Endothelial cell of umbilical vein (primary cell): ENCODE data around the gene RRAS. TPM values are rescaled to one million over a fixed set of nuclear protein-coding genes. Genes with fewer than 3 reads are reported as not detected.

ENCODE experiments used
- BruUV-seq: library from RNA; stranded (reverse); fragments of 400-500 nt; replicated peaks from 2 replicates; lab custom pipeline; 2021; lab: Mats Ljungman, UMichigan
- CTCF ChIA-PET: fragments of 300-600, 350-600 bp; sonication (Branson Sonifier 250); formaldehyde crosslinking; loops from one replicate; lab custom pipeline; 2021; ENCODE audit warnings: antibody characterized with exemption, inconsistent platforms; lab: Charles Lee
- POLR2A ChIA-PET: fragments of 300-600, 350-600 bp; sonication (Branson Sonifier 250); formaldehyde crosslinking; loops from one replicate; lab custom pipeline; 2021; ENCODE audit warnings: antibody characterized with exemption, inconsistent platforms; lab: Charles Lee
- DNase-seq: peaks from one replicate; pipeline ENCODE4 v3.0.0-alpha.2; 2011; ENCODE audit warnings: low read depth, low spot score
- FAIRE-seq: peaks from 2 replicates; lab custom pipeline; 2011; peaks lifted over from hg19 to GRCh38; lab: Jason Lieb, UNC
- H2AFZ ChIP-seq: 2 replicates; pipeline ENCODE4 v1.6.0; 2012; ENCODE audit warnings: low read depth, low read length, control low read depth, inconsistent platforms
- H3K27ac ChIP-seq: 2 replicates; pipeline ENCODE4 v1.5.1; 2011; ENCODE audit warnings: low read depth, mild to moderate bottlenecking, control low read depth, low read length, moderate library complexity; ENCODE audit not compliant: insufficient read depth
- H3K27me3 ChIP-seq, 2 experiments: 2 replicates each; pipeline versions ENCODE4 v1.6.0 to v1.6.1; 2011; ENCODE audit warnings: low read length in 2 of 2, mixed read lengths in 1 of 2; ENCODE audit not compliant: control insufficient read depth in 2 of 2, insufficient read depth in 2 of 2
- H3K36me3 ChIP-seq, 2 experiments: 2 replicates in 1 of 2; 3 replicates in 1 of 2; pipeline ENCODE4 v1.5.1; 2011; ENCODE audit warnings: low read length in 2 of 2, mild to moderate bottlenecking in 1 of 2, moderate library complexity in 1 of 2; ENCODE audit not compliant: control insufficient read depth in 2 of 2, insufficient read depth in 2 of 2; ENCODE audit errors: extremely low read depth in 1 of 2
- H3K4me1 ChIP-seq: 3 replicates; pipeline ENCODE4 v1.5.1; 2011; ENCODE audit warnings: mild to moderate bottlenecking, low read length; ENCODE audit not compliant: control insufficient read depth, insufficient read depth; ENCODE audit errors: extremely low read depth
- H3K4me2 ChIP-seq: 2 replicates; pipeline ENCODE4 v1.6.1; 2011; ENCODE audit warnings: low read length, control low read depth, mixed read lengths; ENCODE audit not compliant: insufficient read depth
- H3K4me3 ChIP-seq, 3 experiments: fragments of 200-600 bp in 1 of 3; sonication (generic), shearing (Covaris generic) in 1 of 3; replicated peaks in 1 of 3; 2 replicates each; pipeline ENCODE4 v1.5.1; 2011 to 2016; ENCODE audit warnings: control low read depth in 3 of 3, low read length in 3 of 3, mild to moderate bottlenecking in 2 of 3, inconsistent platforms in 1 of 3, low read depth in 1 of 3, moderate library complexity in 1 of 3; ENCODE audit not compliant: insufficient read depth in 1 of 3
- H3K79me2 ChIP-seq: 2 replicates; pipeline ENCODE4 v1.6.0; 2012; ENCODE audit warnings: low read length, inconsistent platforms; ENCODE audit not compliant: control insufficient read depth, insufficient read depth
- H3K9ac ChIP-seq: replicated peaks from 2 replicates; pipeline ENCODE3; 2011; ENCODE audit warnings: low read length, control low read depth; ENCODE audit not compliant: insufficient read depth; ENCODE audit errors: extremely low read depth
- H3K9me1 ChIP-seq: replicated peaks from 3 replicates; pipeline ENCODE4 v1.6.0; 2011; ENCODE audit warnings: mild to moderate bottlenecking, low read length; ENCODE audit not compliant: control insufficient read depth, insufficient read depth; ENCODE audit errors: extremely low read depth
- H3K9me3 ChIP-seq: replicated peaks from 2 replicates; pipeline ENCODE4 v1.5.1; 2012; ENCODE audit warnings: low read length, inconsistent platforms; ENCODE audit not compliant: control insufficient read depth, insufficient read depth
- H4K20me1 ChIP-seq: replicated peaks from 2 replicates; pipeline ENCODE3; 2011; ENCODE audit warnings: mild to moderate bottlenecking, low read length; ENCODE audit not compliant: control insufficient read depth, insufficient read depth; ENCODE audit errors: extremely low read depth
- EZH2 ChIP-seq: IDR thresholded peaks from 2 replicates; pipeline ENCODE4 v1.6.1; 2012; ENCODE audit warnings: borderline replicate concordance, low read depth, mild to moderate bottlenecking, moderate library complexity, low read length, inconsistent platforms; ENCODE audit not compliant: severe bottlenecking
- FOS ChIP-seq: IDR thresholded peaks from 2 replicates; pipeline ENCODE4 v1.6.1; 2011; ENCODE audit warnings: mild to moderate bottlenecking, low read length, moderate library complexity, borderline replicate concordance; ENCODE audit not compliant: insufficient read depth
- GATA2 ChIP-seq: IDR thresholded peaks from 2 replicates; pipeline ENCODE4 v1.7.0; 2011; ENCODE audit warnings: low read depth, mild to moderate bottlenecking, moderate library complexity, mixed read lengths, low read length; ENCODE audit not compliant: insufficient read length, insufficient read depth
- JUN ChIP-seq: IDR thresholded peaks from 2 replicates; pipeline ENCODE4 v1.6.1; 2011; ENCODE audit warnings: borderline replicate concordance, low read depth; ENCODE audit not compliant: insufficient read length, insufficient read depth
- MYC ChIP-seq: IDR thresholded peaks from one replicate; pipeline ENCODE4 v1.6.1; 2011; ENCODE audit warnings: mild to moderate bottlenecking, low read depth, low read length
- POLR2A ChIP-seq: IDR thresholded peaks from 2 replicates; pipeline ENCODE4 v1.6.1; 2012; ENCODE audit warnings: low read depth, mild to moderate bottlenecking, control low read depth, low read length
- POLR2AphosphoS5 ChIP-seq: IDR thresholded peaks from 2 replicates; pipeline ENCODE4 v1.6.1; 2012; ENCODE audit warnings: low read depth, mild to moderate bottlenecking, control low read depth, low read length, moderate library complexity; ENCODE audit not compliant: insufficient read depth
- dilution Hi-C: fragments of 300-500 bp; cut with MboI; formaldehyde crosslinking; loops from one replicate; pipeline ENCODE4 v1.15.0; 2019; ENCODE audit warnings: low sequenced_read_pairs; ENCODE audit not compliant: extremely low pct_ligation_motif_present
- intact Hi-C: fragments of 100-400 bp; cut with micrococcal nuclease; formaldehyde crosslinking; loops from one replicate; pipeline ENCODE4 v1.10.0; 2022
- polyA plus RNA-seq, 4 experiments: library from polyadenylated mRNA; depleted of rRNA in 3 of 4; stranded (reverse) in 3 of 4; unstranded in 1 of 4; fragments of >200 nt; gene quantifications; 2 replicates each; pipeline versions ENCODE4 v1.2.1 to v1.2.3, GENCODE V29; 2011 to 2012; ENCODE audit warnings: missing spikeins in 1 of 4
- total RNA-seq: library from RNA; stranded (reverse); gene quantifications from 2 replicates; pipeline ENCODE4 v1.2.3, GENCODE V29; 2021
- TF ChIP-seq, protein P1 (sequence below): IDR thresholded peaks from 2 replicates; pipeline ENCODE4 v1.6.1; 2011; ENCODE audit not compliant: insufficient read depth, insufficient read length
- TF ChIP-seq, protein P2 (sequence below), 2 donors: IDR thresholded peaks; 1 replicate in 1 of 2; 2 replicates in 1 of 2; pipeline ENCODE4 v1.5.1; 2011; ENCODE audit warnings: low read length in 2 of 2, mild to moderate bottlenecking in 2 of 2, moderate library complexity in 2 of 2, control low read depth in 1 of 2, inconsistent platforms in 1 of 2, low read depth in 1 of 2; ENCODE audit not compliant: insufficient read depth in 1 of 2; ENCODE audit errors: extremely low read depth in 1 of 2

The RRAS gene
- total and polyA plus RNA-seq, 2 donors (not counting 3 experiments of a cell fraction or from before 2014, with no cell fraction given): 89.5 to 250 TPM

DNA sequence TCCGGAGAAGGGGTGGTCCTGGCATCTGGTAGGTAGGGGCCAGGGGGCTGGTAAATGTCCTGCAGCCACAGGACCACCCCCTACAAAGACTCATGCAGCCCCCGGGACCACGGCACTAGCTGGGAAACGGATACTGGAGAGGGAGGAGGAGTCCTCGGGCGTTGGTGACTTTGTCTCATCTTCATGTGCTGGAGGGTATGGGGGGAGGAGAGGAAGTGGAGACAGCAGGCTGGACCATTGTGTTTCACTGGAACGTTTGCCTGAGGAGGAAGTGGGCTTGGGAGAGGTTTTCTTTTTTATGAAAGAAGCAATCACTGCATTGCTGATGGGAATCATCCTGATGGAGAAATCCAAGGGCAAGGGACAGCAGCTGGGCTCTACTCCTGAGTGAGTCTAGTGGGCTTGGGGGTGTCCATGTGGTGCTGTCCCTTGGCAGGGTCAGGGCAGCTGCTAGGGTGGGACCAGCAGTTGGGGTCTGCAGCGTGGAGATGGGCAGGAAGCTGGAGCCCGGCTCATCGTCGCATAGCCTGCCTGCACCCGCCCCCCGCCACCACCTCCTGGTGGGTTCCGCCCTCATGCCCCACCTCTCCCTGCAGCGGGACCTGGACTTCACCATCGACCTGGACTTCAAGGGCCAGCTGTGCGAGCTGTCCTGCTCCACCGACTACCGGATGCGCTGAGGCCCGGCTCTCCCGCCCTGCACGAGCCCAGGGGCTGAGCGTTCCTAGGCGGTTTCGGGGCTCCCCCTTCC is 47.8 kb upstream of the RRAS start:
- Histone ChIP-seq H3K27ac (no peak overlapping the region), H3K4me3 (peak overlapping the region in 1 of 3 experiments; percentile 4), H3K9me3 (no peaks in the 10 kb centered on the region), H3K36me3 (peaks cover 2 to 25% of the 10 kb centered on the region in 2 experiments), H3K9me1 (no peaks in the 10 kb centered on the region), H4K20me1 (no peaks in the 10 kb centered on the region), H3K27me3 (no peaks in the 10 kb centered on the region), H3K79me2 (peaks cover 2% of the 10 kb centered on the region), H3K4me1 (peaks cover 40% of the 10 kb centered on the region), H3K9ac (no peak overlapping the region), H2AFZ (no peak overlapping the region), H3K4me2 (peak overlapping the region; percentile 28)
- POLR2A ChIA-PET: no interaction called here
- intact Hi-C loops: loop anchor here (5.0 kb wide), 1 partner anchor 120 kb away; no protein-coding TSS in a partner anchor
- FAIRE-seq (peak; percentile 87), DNase-seq (peak; percentile 51)
- CTCF ChIA-PET: no interaction called here
- BruUV-seq: no TSS peak
- dilution Hi-C loops: no loop called here
- TF ChIP-seq MYC (peak; percentile 44), GATA2 (no peak), JUN (no peak), POLR2AphosphoS5 (no peak), POLR2A (peak; percentile 15), EZH2 (no peak), FOS (no peak)
- TF ChIP-seq, protein P1, sequence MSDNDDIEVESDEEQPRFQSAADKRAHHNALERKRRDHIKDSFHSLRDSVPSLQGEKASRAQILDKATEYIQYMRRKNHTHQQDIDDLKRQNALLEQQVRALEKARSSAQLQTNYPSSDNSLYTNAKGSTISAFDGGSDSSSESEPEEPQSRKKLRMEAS: no peak
- TF ChIP-seq, protein P2, sequence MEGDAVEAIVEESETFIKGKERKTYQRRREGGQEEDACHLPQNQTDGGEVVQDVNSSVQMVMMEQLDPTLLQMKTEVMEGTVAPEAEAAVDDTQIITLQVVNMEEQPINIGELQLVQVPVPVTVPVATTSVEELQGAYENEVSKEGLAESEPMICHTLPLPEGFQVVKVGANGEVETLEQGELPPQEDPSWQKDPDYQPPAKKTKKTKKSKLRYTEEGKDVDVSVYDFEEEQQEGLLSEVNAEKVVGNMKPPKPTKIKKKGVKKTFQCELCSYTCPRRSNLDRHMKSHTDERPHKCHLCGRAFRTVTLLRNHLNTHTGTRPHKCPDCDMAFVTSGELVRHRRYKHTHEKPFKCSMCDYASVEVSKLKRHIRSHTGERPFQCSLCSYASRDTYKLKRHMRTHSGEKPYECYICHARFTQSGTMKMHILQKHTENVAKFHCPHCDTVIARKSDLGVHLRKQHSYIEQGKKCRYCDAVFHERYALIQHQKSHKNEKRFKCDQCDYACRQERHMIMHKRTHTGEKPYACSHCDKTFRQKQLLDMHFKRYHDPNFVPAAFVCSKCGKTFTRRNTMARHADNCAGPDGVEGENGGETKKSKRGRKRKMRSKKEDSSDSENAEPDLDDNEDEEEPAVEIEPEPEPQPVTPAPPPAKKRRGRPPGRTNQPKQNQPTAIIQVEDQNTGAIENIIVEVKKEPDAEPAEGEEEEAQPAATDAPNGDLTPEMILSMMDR (IDR thresholded peaks at IDR 0.05; ENCODE audit: extremely low read depth in 1 of 2, insufficient read depth in 1 of 2, low read depth in 1 of 2, low read length in 2 of 2): no peak
